Fibroblast of skin of right quadriceps (primary cell): ENCODE data around the gene ORC3.
"Not testable (repeated sequence)": the region's sequence is repeated elsewhere in the genome, so short reads cannot be mapped to it uniquely, and the experiment has no call there.

Source experiments
- DNase-seq: peaks from one replicate; pipeline ENCODE4 v3.0.0-alpha.2; 2013

Gene ORC3

DNA sequence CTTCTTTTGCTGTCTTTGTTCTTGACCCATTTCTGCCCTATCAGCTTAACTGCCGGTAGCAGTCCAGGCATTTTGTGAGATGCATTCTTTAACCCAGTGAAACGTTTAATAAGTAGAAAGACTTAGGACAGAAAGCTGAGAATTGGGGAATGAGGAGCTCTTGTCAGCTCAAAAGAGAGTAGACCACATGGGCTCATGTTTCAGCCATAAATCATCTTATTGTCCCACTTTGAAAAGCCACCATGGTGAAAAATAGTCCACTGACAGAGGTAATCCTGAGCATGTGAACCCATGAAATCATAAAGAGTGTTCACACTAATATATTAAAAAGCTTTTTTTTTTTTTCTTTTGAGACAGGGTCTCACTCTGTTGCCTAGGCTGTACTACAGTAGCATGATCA is 16.3 kb downstream of the ORC3 start:
- DNase-seq = no peak

DNA sequence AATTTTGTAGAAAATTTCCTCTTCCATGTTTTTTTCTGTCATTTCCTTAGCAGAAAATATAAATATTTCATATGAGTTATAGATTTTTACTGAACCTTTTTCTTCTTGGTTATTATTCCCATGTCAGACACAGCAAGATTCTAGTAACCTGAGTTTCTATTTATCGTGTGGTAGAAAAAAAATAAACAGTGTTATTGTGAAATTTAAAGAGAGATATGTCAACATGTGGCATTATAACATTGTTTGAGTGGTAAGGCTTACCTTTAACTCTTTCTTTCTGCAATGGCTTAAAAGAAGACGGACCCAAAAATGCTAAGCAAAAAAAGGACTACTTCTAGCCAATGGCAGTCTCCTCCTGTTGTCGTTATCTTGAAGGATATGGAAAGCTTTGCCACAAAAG is 18.9 kb downstream of the ORC3 start:
- DNase-seq = no peak

DNA sequence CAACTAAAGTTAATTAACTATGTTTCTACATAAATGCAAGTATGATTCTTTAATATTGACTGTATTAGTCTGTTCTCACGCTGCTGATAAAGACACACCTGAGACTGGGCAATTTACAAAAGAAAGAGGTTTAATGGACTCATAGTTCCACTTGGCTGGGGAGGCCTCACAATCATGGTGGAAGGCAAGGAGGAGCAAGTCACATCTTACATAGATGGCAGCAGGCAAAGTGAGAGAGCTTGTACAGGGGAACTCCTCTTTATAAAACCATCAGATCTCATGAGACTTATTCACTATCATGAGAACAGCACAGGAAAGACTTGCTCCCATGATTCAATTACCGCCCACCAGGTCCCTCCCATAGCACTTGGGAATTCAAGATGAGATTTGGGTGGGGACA is 23.1 kb downstream of the ORC3 start:
- not testable (repeated sequence) for DNase-seq

DNA sequence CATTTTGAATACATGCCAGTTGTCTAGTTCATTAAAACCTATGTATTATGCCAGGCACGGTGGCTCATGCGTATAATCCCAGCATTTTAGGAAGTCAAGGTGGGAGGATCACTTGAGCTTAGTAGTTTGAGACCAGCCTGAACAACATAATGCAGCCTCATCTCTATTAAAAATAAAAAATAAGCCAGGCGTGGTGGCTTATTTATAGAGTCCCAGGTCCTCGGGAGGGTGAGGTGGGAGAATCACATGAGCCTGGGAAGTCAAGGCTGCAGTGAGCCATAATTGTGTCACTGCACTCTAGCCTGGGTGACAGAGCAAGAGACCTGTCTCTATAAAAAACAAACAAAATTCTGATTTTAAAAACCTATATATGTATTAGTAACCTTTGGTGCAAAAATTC is 27.5 kb downstream of the ORC3 start:
- DNase-seq = no peak

DNA sequence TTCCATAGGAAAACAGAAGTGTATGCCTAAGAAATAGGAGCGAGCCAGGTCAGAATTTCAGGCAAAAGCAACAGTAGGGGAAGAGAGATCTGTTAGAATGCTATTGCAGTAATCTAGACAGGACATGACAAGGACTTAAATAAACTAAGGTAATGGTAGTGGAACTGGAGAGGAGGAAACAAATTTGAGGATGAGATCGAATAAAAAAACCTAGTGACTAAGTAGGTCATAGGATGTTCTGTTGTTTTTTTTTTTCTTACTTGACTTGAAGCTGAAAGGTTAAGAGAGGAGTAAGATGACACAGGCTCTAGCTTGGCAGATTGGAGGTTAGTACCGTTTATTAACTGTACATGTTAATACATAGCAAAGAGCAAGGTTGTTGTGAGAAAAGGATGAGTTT is 28.6 kb downstream of the ORC3 start:
- no peak for DNase-seq

DNA sequence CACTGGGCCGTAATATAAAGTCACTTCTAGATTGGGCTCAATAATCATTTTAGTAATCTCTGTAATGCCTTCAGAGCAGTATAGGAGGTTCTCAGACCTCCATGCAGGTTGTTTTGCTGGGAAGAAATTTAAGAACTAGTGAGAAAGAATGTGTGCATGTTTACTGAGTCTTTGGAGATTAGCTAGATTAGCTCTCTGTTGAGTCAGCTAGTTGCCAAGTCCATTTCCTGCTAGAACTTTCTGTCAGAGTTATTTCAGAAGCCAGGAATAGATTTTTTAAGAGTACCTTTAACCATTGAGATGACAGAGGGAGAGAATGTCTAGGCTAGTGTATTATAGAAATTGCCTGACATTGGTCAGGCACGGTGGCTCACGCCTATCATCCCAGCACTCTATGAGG is 33.3 kb downstream of the ORC3 start:
- peak; percentile 5 for DNase-seq

DNA sequence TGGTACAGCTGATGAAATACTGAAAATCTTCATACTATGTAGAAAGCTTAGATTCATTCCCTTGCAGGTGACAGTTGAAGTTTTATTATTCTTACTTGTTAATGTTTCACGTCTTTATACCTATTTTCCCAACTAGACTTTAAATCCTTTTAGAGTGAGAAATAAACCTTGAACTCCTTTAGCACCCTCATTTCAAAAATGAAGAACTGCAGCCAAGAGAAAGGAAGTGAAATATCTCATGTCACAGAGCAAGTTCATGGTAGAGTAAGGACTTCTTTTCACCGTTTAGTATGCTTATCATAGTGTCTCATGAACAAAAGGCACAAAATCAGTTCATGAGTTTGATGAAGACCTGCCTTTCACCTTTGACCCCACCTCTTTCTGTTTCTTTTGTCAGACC is 38.5 kb downstream of the ORC3 start:
- no peak for DNase-seq

DNA sequence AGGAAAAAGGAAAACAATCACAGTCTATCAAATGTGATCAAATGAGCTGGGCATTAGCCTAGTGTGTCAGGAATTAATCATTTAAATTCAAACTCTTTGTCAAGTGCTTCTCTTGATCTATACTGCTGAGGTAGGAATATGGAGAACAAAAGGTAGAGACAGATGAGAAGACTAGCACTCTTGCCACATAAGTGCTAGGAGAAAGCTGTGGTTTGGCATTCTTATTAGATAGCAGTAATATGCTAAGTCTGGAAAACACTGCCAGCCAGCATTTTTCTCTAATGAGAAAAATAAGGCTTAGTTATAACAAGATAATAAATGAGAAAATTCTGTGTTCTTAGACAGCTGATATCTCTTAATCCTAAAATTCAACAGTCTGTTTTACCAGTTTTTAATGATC is 38.9 kb downstream of the ORC3 start:
- peak; percentile 14 for DNase-seq

DNA sequence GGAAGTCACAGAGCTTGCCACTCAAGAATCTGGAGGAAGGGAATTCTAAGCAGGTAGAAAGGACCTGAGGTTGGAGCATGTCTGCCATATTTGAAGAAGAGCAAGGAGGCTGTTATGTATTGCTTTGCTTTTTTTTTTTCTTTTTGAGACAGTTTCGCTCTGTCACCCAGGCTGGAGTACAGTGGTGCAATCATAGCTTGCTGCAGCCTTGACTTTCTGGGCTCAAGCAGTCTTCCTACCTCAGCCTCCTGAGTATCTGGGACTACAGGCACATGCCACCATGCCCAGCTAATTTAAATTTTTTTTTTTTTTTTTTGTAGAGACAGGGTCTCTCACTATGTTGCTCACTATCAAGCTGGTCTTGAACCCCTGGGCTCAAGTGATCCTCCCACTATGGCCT is 40.8 kb downstream of the ORC3 start:
- no peak for DNase-seq

DNA sequence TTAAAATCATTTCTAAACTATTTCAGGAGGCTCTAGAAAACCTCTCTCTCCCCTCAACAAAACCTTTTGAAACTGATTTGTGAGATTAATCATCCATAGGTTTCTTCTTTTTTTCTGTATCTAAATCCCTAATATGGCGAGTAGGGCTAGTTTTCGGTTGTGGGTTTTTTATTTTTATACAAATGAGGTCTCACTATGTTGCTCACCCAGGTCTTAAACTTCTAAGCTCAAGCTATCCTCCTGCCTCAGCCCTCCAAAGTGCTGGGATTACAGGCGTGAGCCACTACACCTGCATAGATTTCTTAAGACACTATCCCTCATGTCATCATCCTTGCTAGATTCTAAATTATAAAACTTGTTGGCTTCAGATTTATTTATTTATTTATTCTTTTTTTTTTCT is 43.9 kb downstream of the ORC3 start:
- no peak for DNase-seq

DNA sequence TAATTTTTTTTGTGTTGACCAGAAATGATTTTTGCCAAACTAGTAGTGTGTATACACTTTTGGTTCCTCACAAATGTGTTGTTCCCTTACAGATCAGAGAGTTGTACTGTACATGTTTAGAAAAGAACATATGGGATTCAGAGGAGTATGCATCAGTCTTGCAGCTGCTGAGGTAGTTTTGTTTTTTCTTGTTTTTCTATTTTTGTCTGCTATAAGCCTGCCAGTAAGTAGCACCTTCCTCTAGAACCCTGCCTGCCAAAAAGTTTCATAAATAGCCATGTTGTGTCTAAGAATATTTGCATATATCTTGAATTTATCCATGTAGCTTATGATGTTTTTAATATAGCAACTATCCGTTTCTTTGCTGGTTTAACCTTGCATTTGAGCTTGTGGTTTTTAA is 46.4 kb downstream of the ORC3 start:
- DNase-seq = no peak

DNA sequence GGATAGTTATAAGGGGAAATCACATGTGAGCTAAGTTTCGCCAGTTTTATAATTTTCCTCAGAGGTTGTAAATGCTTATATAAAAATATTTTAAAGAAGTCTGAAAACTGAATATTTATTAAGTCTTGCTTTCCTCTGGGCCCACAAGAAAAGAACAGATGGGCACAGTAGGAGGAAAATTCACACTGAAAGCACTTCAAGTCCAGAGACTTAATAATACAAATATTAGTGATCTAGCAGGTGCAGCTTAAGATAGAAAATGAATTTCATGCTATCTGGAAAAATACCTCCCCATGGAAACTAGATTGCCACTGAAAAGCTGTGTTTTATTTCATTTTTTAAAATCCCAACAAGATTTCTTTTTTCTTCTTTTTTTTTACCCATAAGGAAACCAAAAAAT is 47.2 kb downstream of the ORC3 start:
- DNase-seq = no peak

DNA sequence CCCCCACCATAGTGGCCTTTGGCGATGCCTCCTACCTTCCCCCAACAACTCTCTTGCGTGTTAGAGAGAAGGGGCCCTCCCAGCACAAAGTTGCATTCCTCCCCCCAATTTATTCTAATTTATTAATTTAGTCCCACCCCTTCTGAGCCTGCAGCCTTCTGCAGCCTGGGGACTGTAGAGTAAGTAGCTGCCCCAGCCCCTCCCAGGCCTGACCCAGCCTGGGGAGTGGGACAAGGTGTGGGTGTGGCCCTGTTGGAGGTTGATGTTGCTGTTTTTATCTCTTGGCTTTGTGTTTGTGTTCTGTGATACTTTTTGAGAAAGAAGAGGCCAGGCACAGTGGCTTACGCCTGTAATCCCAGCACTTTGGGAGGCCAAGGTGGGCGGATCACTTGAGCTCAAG is 49.4 kb downstream of the ORC3 start:
- no peak for DNase-seq

DNA sequence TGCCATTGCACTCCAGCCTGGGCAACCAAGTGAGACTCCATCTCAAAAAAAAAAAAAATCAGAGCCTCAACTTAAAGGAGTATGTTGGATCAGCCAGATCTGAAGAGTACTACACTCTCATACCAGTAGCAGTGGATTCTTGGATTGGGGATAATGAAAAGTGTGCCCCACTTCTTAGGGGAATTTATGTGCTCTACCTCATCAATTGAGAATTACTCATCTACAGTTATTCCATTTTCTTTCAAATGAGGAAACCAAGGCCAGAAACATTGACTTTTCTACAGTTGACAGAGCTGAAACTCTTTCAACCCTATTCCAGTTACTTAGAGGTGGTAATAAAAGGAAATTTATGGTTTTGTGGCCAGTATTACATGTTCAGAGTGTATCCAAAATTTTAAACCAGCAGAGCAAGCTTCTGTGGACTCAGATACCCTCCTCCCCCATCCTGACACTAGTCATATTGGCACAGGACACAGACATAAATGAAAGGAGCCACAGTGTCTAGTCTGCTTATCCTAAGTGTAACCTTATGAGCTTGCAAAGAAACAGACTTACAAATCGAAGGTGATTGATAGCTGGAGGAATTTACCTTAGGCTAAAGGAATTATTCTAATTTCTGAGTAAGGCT is 51.2 kb downstream of the ORC3 start:
- DNase-seq = peak; percentile 37

DNA sequence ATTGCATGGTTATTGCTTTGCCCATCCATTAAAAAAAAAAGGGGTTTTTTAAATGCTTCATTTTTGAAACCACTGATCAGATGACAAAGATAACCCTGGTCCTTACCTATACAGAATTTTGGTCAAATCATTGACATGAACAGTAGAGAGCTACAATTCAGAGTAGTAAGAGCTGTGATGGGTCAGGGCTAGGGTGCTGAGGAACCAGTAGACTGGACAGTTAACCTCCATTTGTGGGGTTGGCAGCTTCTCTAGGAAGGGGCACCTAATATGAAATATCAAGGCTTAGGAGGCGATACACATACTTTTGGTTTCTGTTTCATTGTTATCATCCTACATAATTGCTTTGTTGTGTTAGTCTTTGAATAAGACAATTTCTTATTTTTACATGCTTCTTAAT is 55.1 kb downstream of the ORC3 start:
- no peak for DNase-seq

DNA sequence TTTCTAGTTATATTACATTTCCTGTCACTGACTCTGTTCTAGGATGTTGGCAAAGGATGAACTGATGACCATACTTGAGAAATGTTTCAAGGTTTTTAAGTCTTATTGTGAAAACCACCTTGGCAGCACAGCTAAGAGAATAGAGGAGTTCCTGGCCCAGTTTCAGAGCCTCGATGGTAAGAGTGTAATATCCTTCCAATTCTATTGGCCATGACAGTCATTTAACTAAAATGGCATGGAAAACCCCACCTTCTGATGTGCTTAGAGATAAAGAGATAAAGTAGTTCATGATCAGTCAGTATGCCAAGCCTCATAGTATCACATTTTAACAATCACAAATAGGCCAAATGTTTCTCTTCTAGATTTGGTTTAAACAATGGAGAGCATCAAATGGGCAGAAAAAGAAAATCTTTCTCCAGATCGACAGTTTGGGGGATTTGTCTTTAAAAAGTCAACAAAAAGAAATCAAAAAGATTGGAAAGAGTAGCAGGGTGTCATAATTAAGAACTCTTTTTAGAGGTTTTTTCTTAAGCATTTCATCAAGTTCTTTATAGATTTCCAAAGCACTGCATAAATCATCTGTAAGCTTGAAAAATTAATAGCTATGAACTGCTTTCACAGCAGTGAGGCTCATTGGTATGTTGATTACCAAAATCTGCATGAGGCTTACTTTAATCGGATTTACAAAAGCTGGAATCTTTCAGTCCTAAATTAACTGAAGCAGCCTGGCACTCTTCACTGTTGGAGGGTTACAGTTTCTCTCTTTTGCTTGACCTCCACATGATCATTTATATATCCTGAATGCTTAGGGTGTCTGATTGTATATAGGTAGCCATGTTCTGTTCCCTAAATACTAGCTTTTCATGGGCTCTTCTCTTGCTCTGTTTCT is 63.4 kb downstream of the ORC3 start:
- no peak for DNase-seq

DNA sequence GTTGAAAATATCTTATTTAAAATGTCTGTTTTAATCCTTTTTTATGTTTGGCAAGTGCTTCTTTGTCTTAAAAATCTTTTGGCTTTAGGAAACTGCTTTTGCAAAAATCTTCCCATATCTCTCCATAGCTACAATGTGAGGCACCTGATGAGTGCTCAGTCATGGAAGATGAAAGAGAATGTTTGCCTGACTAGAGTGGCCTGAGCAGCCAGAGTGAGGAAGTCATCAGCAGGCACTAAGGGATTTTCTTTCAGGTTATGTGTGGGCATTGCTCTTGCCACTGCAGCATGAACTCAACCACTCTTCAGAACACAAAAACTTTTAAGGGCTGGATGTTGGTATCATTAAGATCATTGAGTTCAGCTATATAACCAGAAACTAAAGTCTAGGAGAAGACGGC is 64.2 kb downstream of the ORC3 start:
- no peak for DNase-seq

DNA sequence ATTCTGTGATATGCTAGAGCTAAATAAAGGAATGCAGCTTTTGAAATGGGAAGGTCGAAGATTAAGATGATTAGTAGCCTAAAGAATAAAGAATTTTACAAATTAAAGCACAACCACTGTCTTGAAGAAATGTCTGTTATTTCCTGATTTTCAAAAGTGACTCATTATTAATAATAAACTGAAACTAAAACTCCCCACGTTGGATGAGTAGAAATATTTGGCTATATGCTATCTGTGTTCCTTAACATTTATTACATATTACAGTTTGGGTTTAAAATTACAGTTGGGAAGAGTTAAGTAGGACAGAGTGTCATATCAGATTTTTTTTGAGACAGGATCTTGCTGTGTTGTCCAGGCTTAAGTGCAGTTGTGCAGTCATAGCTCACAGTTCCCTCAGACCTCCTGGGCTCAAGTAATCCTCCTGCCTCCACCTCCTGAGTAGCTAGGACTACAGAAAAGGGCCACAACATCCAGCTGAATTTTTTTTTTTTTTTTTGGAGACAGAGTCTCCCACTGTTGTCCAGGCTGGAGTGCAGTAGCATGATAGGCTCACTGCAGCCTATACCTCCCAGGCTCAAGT is 65.0 kb downstream of the ORC3 start:
- DNase-seq = no peak

DNA sequence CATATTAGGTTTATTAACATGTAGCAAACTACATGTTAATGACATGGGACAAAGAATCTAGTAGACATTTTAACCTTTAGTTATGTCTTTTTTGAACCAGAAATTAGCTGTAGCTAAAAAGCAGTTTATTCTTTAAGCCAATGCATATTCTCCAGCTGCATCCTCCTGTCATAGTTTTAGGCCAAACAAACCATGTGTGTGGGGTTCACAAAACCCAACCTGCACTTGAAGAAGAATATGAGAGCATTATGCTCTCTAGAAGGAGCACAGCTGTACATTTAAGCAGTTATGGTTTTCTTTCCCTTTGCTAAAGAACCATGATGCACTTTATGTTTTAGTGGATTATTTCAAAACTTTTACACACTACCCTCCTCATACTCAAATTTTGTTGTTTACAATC is 65.9 kb downstream of the ORC3 start:
- DNase-seq = no peak

DNA sequence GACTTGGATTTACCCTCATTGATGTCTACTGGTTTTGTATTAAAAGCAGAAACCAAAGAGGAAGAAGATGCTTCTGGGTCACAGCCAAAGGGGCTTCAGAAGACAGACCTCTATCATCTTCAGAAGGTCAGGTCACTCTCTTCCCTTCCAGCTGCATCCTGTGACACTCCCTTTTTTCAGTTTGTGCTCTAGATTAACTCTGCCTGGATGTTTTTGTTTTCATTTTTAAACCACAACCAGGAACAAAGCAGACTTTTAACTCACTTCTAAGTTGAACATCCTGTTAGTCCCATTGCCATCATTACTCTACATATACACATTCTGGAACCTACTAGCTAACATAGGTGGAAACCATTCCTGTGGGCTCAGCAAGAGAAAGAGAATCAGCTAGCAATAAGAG is 66.9 kb downstream of the ORC3 start:
- DNase-seq = no peak

DNA sequence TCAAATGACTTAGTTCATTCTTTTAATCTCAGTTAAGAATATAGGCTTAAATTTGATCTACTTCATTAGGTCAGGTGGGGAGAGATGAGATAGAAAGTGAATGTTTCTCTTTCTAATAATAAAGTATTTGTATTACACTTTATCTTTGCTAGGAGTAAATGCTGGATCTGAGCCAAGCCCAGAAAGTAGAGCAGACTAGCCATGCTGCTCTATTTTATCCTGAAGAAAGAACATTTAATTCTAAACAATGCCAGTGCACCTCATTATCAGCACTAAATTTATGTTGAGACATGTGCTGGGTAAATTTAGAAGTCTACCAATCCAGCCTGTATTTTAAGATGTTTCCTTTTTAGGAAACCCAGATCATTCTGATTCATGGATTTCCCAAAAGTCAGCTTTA is 68.6 kb downstream of the ORC3 start:
- peak; percentile 14 for DNase-seq

DNA sequence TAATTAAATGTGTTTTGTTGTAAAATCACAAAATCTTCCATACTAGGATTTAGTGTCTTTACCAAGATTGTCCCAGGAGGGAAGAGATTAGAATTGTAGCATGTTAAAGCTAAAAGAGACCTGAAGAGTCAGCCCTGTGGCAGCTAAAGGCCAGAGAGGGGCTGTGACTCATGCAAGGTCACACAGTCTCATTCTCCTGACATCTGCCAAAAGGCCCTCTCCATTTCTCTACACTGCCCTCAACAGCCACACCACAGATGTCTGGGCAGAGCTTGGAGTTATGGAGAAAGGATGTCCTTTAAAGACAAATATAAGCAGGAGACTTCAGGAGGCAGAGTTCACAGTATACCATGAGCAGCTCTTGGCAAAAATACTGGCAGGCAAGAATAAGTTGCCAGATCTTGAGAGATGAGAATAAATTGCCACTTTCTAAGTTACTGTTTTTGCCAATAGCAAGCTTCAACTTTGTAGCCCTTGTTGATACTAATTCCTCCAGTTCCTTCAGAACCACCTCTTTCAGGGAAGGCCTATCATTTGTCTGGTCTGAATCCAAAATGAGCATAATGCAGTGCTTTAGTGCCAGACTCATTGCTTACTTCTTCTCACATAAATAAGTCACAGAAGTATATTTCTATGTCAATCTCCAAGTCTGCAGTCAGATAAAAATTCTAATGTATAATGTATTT is 70.4 kb downstream of the ORC3 start:
- DNase-seq = peak; percentile 55

DNA sequence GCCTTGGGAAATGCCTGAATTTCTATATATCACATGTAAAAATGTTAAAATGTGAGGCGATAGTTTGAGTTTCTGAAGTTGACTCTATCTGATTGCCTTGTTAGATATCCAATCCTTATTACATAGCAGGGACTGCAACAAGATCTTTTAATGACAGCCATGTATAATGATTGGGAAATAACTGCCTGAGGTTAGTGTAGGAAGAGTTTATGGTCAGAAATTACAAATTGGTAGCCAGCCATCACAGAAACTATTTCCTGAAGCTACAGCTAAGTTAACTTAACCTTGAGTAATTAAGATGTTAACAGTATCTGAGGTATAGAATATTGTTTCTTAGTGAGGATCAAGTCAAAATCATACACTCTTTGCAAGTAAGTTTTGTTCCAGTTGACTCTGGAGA is 71.1 kb downstream of the ORC3 start:
- DNase-seq = peak; percentile 64

DNA sequence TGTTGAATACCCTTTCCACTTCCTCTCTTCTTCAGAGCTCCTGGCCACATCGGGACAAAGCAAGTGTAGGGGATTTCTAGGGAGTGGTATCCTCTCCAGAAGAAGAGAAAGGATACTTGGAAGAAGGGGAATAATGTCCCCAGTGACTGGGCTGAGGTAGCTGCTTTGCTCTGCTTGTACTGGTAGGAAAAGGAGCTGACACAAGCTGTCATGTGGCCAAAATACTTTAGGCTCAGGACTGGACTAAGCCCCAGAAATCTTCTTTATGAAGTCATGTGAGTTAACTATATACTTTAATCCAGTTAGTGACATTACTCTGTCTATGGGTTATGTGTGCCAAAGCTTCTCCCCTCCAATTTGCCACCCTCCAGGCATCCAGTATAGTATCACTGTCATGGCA is 71.6 kb downstream of the ORC3 start:
- no peak for DNase-seq
